AG10803 (cell line): ENCODE measurements around the gene MAP4K5.
A peak's percentile ranks its signal among the peaks of the same experiment; 100 is the strongest.

Source experiments
- DNase-seq: peaks from one replicate; pipeline ENCODE4 v3.0.0; 2010; ENCODE audit warnings: low read depth
- H3K4me3 ChIP-seq: 2 replicates; pipeline ENCODE4 v1.5.1; 2011; ENCODE audit warnings: mild to moderate bottlenecking, low read length, control low read depth
- CTCF ChIP-seq: conservative IDR thresholded peaks from 2 replicates; pipeline ENCODE4 v1.5.1; 2011; ENCODE audit warnings: mild to moderate bottlenecking, low read length, control low read depth, inconsistent platforms

MAP4K5 gene

GRCh38 chr14:50394713-50395112, 137.7 kb downstream of the MAP4K5 start:
- no peak for TF ChIP-seq CTCF
- H3K4me3 ChIP-seq, result no peak overlapping the region
- DNase-seq, result no peak

GRCh38 chr14:50389668-50390441, 142.5 kb downstream of the MAP4K5 start:
- H3K4me3 ChIP-seq, result no peak overlapping the region

GRCh38 chr14:50388256-50388931, 144.0 kb downstream of the MAP4K5 start:
- no peak for DNase-seq
- no peak for TF ChIP-seq CTCF
- no peak overlapping the region for H3K4me3 ChIP-seq

More at GRCh38 chr14:50389668-50390441, 142.5 kb downstream of the MAP4K5 start:
- no peak for DNase-seq
- no peak for TF ChIP-seq CTCF

- H3K4me3 ChIP-seq, result no peak overlapping the region
- TF ChIP-seq CTCF, result no peak
- DNase-seq, result no peak
Measured at GRCh38 chr14:50387548-50387947, 144.8 kb downstream of the MAP4K5 start.

- TF ChIP-seq CTCF, result no peak
- DNase-seq, result peak; percentile 25
- no peak overlapping the region for H3K4me3 ChIP-seq
Measured at GRCh38 chr14:50383618-50384225, 148.6 kb downstream of the MAP4K5 start.

- no peak for DNase-seq
- TF ChIP-seq CTCF, result no peak
- H3K4me3 ChIP-seq, result no peak overlapping the region
Measured at GRCh38 chr14:50381823-50382287, 150.5 kb downstream of the MAP4K5 start.
